PC-9 (cell line): ENCODE results near the gene SELENOI. TPM values are rescaled to one million over a fixed set of nuclear protein-coding genes. Genes with fewer than 3 reads are reported as not detected.
"Not testable (repeated sequence)": the region's sequence is repeated elsewhere in the genome, so short reads cannot be mapped to it uniquely, and the experiment has no call there.

Source experiments
- BruUV-seq: library from RNA; stranded (reverse); fragments of 400-500 nt; replicated peaks from 2 replicates; lab custom pipeline; 2021; lab: Mats Ljungman, UMichigan
- CTCF ChIA-PET: fragments of 300-600 bp; sonication (Branson Sonifier 250); formaldehyde crosslinking; loops from one replicate; lab custom pipeline; 2022; ENCODE audit warnings: antibody characterized with exemption; lab: Charles Lee
- POLR2A ChIA-PET: fragments of 300-600 bp; sonication (Branson Sonifier 250); formaldehyde crosslinking; loops from one replicate; lab custom pipeline; 2022; ENCODE audit warnings: antibody characterized with exemption; ENCODE audit not compliant: unreplicated experiment; lab: Charles Lee
- DNase-seq, 2 experiments: peaks; one replicate each; pipeline versions ENCODE4 v3.0.0 to v3.0.0-alpha.2; 2015 to 2022; ENCODE audit warnings: mixed read lengths in 1 of 2
- H2AFZ ChIP-seq: fragments of 200-600 bp; sonication (generic); 2 replicates; pipeline ENCODE4 v1.8.1; 2017; ENCODE audit warnings: antibody characterized with exemption
- H3F3A ChIP-seq: fragments of 200-600 bp; sonication (generic); 2 replicates; pipeline ENCODE4 v1.8.1; 2017; ENCODE audit warnings: antibody characterized with exemption, mild to moderate bottlenecking, low read depth; ENCODE audit not compliant: insufficient read depth
- H3K27ac ChIP-seq: fragments of 200-600 bp; sonication (generic); 2 replicates; pipeline ENCODE4 v1.6.1; 2016; ENCODE audit warnings: mixed run types
- H3K27me3 ChIP-seq: fragments of 200-600 bp; sonication (generic); 2 replicates; pipeline ENCODE4 v1.6.1; 2016; ENCODE audit warnings: low read depth, mixed run types; ENCODE audit not compliant: insufficient read depth
- H3K36me3 ChIP-seq: fragments of 200-600 bp; sonication (generic); 2 replicates; pipeline ENCODE4 v1.6.1; 2016; ENCODE audit warnings: low read depth, mixed run types
- H3K4me1 ChIP-seq: fragments of 200-600 bp; sonication (generic); replicated peaks from 2 replicates; pipeline ENCODE4 v1.6.1; 2016; ENCODE audit warnings: mixed run types; ENCODE audit not compliant: insufficient read depth
- H3K4me2 ChIP-seq: fragments of 200-600 bp; sonication (generic); 2 replicates; pipeline ENCODE4 v1.6.1; 2017; ENCODE audit warnings: mixed run types
- H3K4me3 ChIP-seq: fragments of 200-600 bp; sonication (generic); 2 replicates; pipeline ENCODE4 v1.6.1; 2016; ENCODE audit warnings: mixed run types
- H3K79me2 ChIP-seq: fragments of 200-600 bp; sonication (generic); 2 replicates; pipeline ENCODE4 v1.6.1; 2017; ENCODE audit warnings: low read depth, mixed run types
- H3K9me2 ChIP-seq: fragments of 200-600 bp; sonication (generic); 2 replicates; pipeline ENCODE4 v1.8.1; 2017; ENCODE audit warnings: mild to moderate bottlenecking; ENCODE audit not compliant: insufficient read depth
- H3K9me3 ChIP-seq: fragments of 200-600 bp; sonication (generic); 2 replicates; pipeline ENCODE4 v1.8.1; 2016; ENCODE audit warnings: low read depth; ENCODE audit not compliant: insufficient read depth
- H4K20me1 ChIP-seq: fragments of 200-600 bp; sonication (generic); 2 replicates; pipeline ENCODE4 v1.8.1; 2017; ENCODE audit not compliant: insufficient read depth
- EZH2 ChIP-seq: fragments of 200-600 bp; sonication (generic); IDR thresholded peaks from 2 replicates; pipeline ENCODE4 v1.8.0; 2017; ENCODE audit warnings: antibody characterized with exemption, low read depth
- intact Hi-C: fragments of 100-400 bp; cut with micrococcal nuclease; formaldehyde crosslinking; loops from one replicate; pipeline ENCODE4 v1.10.0; 2022; ENCODE audit not compliant: unreplicated experiment
- total RNA-seq: library from RNA; stranded (reverse); gene quantifications from 2 replicates; pipeline ENCODE4 v1.2.3, GENCODE V29; 2021
- TF ChIP-seq, protein P1 (sequence below): fragments of 200-600 bp; sonication (generic); conservative IDR thresholded peaks from 2 replicates; pipeline ENCODE4 v1.6.1; 2017; ENCODE audit warnings: mixed run types, antibody characterized with exemption, mild to moderate bottlenecking, moderate library complexity

The SELENOI gene
- total RNA-seq, 1 experiment from 2014 or later = 60.8 TPM

- H4K20me1 ChIP-seq = no peaks in the 10 kb centered on the region
- CTCF ChIA-PET = no interaction called here
- peak; percentile 62 to 93 for DNase-seq
- H3K27me3 ChIP-seq = no peaks in the 10 kb centered on the region
- H2AFZ ChIP-seq = peak overlapping the region; percentile 78
- H3K4me2 ChIP-seq = peak overlapping the region; percentile 57
- H3K4me3 ChIP-seq = peak overlapping the region; percentile 24; the same call in 1 of the 2 replicates
- no peaks in the 10 kb centered on the region for H3K9me3 ChIP-seq
- BruUV-seq = no TSS peak
- no peaks in the 10 kb centered on the region for H3K79me2 ChIP-seq
- no peaks in the 10 kb centered on the region for H3K36me3 ChIP-seq
- H3K4me1 ChIP-seq = peaks cover 27% of the 10 kb centered on the region
- no peaks in the 10 kb centered on the region for H3K9me2 ChIP-seq
- POLR2A ChIA-PET = interaction anchor here (0.5 to 0.8 kb wide), 4 partner anchors 14 to 718 kb away, joined by 3 to 9 read pairs (median 3); partner anchors contain the start of genes HADHA and HADHB
- peak overlapping the region; percentile 57 for H3K27ac ChIP-seq
- TF ChIP-seq, protein P1, sequence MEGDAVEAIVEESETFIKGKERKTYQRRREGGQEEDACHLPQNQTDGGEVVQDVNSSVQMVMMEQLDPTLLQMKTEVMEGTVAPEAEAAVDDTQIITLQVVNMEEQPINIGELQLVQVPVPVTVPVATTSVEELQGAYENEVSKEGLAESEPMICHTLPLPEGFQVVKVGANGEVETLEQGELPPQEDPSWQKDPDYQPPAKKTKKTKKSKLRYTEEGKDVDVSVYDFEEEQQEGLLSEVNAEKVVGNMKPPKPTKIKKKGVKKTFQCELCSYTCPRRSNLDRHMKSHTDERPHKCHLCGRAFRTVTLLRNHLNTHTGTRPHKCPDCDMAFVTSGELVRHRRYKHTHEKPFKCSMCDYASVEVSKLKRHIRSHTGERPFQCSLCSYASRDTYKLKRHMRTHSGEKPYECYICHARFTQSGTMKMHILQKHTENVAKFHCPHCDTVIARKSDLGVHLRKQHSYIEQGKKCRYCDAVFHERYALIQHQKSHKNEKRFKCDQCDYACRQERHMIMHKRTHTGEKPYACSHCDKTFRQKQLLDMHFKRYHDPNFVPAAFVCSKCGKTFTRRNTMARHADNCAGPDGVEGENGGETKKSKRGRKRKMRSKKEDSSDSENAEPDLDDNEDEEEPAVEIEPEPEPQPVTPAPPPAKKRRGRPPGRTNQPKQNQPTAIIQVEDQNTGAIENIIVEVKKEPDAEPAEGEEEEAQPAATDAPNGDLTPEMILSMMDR = no peak
- TF ChIP-seq EZH2 = no peak
- peaks cover 6% of the 10 kb centered on the region; the same call in 1 of the 2 replicates for H3F3A ChIP-seq
- intact Hi-C loops = no loop called here
These were observed 43.1 kb upstream of the SELENOI start for GRCh38 chr2:26302846-26303245.

DNA sequence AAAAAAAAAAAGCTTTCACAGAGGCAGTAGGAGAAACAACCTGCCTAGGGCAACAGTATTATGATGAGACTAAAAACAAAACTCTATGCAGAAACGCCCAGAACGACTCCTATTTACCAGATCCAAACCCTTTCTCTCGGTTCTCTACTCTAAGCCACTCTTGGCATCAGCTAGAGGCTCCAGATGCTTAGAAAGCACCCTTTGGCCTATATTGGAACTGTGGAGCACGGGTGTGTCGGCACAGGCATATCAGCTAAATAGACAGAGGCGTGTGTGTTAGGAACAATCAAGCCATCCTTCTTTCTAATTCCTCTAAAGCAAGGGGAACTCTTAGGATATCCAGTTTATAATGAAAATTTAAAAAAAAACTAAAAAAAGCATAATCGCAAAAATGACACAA, 40.8 kb upstream of the SELENOI start:
- BruUV-seq = not testable (repeated sequence)

DNA sequence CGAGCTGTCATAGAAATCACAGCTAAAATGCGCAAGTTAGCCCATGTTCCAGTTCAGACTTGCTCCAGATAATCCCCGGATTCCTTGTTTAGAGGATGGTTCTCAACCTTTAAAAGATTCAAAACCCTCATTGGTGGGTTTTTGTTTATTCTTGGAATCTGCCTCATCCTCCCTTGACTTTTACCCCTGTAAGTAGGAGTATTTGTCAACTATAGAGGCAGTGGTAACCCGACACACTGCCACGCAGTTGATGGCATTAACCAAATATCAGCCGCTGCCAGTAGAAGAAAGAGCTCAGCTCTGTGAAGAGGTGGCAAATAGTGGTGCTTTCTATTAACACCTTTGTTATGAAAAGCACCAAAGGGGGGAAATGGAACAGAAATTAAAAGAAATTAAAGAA, 40.4 kb upstream of the SELENOI start:
- Histone ChIP-seq H3K4me3 (no peak overlapping the region), H3K27ac (no peak overlapping the region), H2AFZ (no peak overlapping the region), H3K9me3 (no peaks in the 10 kb centered on the region), H3K79me2 (no peaks in the 10 kb centered on the region), H4K20me1 (no peaks in the 10 kb centered on the region), H3F3A (peaks cover 4% of the 10 kb centered on the region; the same call in 1 of the 2 replicates), H3K4me1 (peaks cover 13% of the 10 kb centered on the region), H3K36me3 (no peaks in the 10 kb centered on the region), H3K4me2 (no peak overlapping the region), H3K27me3 (no peaks in the 10 kb centered on the region), H3K9me2 (no peaks in the 10 kb centered on the region)
- BruUV-seq = no TSS peak
- TF ChIP-seq, protein P1 = no peak
- no peak for TF ChIP-seq EZH2
- DNase-seq = no peak
- intact Hi-C loops = no loop called here
- ChIA-PET CTCF (interaction anchor here (0.6 kb wide), 1 partner anchor 719 kb away, joined by 6 read pairs; no protein-coding TSS in a partner anchor), POLR2A (interaction anchor here (0.7 to 0.9 kb wide), 2 partner anchors 20 to 55 kb away, joined by 6 to 7 read pairs; no protein-coding TSS in a partner anchor)

More for the DNA sequence above, 40.8 kb upstream of the SELENOI start:
- peaks cover 17% of the 10 kb centered on the region for H3K4me1 ChIP-seq
- H3K9me3 ChIP-seq, H3K79me2 ChIP-seq, H3K9me2 ChIP-seq, H3K4me3 ChIP-seq, H3K4me2 ChIP-seq, H2AFZ ChIP-seq, CTCF ChIA-PET, DNase-seq, H3K27me3 ChIP-seq, intact Hi-C loops, H3F3A ChIP-seq, H4K20me1 ChIP-seq, H3K36me3 ChIP-seq, H3K27ac ChIP-seq: not testable (repeated sequence)
- POLR2A ChIA-PET = interaction anchor here (0.7 to 0.9 kb wide), 2 partner anchors 20 to 55 kb away, joined by 6 to 7 read pairs; no protein-coding TSS in a partner anchor
